ENCODE measurements around the gene ZC3H12D.

The ZC3H12D gene

DNA sequence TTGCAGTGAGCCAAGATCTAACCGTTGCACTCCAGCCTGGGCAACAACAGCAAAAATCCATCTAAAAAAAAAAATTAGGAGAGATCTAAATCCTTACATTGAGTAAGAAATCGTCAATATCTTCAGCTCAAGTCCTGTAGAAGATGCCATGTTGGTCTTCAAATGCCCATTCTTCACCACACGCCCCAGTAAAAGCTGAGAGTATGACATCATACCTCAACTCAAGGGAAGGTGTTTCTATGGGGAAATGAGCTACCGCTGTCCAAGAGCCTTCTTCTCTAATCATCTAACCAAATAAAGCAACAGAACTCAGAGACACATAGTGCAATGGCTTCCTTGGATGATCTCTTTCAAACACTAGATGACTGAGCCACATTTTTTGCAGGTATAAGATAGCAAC, 2.5 kb upstream of the ZC3H12D start:
- no peak for ATAC-seq
- TF ChIP-seq, protein P1, sequence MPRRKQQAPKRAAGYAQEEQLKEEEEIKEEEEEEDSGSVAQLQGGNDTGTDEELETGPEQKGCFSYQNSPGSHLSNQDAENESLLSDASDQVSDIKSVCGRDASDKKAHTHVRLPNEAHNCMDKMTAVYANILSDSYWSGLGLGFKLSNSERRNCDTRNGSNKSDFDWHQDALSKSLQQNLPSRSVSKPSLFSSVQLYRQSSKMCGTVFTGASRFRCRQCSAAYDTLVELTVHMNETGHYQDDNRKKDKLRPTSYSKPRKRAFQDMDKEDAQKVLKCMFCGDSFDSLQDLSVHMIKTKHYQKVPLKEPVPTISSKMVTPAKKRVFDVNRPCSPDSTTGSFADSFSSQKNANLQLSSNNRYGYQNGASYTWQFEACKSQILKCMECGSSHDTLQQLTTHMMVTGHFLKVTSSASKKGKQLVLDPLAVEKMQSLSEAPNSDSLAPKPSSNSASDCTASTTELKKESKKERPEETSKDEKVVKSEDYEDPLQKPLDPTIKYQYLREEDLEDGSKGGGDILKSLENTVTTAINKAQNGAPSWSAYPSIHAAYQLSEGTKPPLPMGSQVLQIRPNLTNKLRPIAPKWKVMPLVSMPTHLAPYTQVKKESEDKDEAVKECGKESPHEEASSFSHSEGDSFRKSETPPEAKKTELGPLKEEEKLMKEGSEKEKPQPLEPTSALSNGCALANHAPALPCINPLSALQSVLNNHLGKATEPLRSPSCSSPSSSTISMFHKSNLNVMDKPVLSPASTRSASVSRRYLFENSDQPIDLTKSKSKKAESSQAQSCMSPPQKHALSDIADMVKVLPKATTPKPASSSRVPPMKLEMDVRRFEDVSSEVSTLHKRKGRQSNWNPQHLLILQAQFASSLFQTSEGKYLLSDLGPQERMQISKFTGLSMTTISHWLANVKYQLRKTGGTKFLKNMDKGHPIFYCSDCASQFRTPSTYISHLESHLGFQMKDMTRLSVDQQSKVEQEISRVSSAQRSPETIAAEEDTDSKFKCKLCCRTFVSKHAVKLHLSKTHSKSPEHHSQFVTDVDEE (CRISPR knock-in tag; IDR thresholded peaks at IDR 0.05): no peak
- TF ChIP-seq, protein P2, sequence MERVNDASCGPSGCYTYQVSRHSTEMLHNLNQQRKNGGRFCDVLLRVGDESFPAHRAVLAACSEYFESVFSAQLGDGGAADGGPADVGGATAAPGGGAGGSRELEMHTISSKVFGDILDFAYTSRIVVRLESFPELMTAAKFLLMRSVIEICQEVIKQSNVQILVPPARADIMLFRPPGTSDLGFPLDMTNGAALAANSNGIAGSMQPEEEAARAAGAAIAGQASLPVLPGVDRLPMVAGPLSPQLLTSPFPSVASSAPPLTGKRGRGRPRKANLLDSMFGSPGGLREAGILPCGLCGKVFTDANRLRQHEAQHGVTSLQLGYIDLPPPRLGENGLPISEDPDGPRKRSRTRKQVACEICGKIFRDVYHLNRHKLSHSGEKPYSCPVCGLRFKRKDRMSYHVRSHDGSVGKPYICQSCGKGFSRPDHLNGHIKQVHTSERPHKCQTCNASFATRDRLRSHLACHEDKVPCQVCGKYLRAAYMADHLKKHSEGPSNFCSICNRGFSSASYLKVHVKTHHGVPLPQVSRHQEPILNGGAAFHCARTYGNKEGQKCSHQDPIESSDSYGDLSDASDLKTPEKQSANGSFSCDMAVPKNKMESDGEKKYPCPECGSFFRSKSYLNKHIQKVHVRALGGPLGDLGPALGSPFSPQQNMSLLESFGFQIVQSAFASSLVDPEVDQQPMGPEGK (CRISPR knock-in tag; IDR thresholded peaks at IDR 0.05; ENCODE audit: borderline replicate concordance): no peak
- TF ChIP-seq PPARA (CRISPR knock-in tag; IDR thresholded peaks at IDR 0.05; ENCODE audit: borderline replicate concordance) (no peak), ZNF70 (CRISPR knock-in tag; IDR thresholded peaks at IDR 0.05) (no peak), SNAI2 (CRISPR knock-in tag; IDR thresholded peaks at IDR 0.05) (no peak), BACH2 (CRISPR knock-in tag; IDR thresholded peaks at IDR 0.05; ENCODE audit: borderline replicate concordance) (no peak), TOX (CRISPR knock-in tag; IDR thresholded peaks at IDR 0.05; ENCODE audit: borderline replicate concordance) (no peak), ZC3H10 (CRISPR knock-in tag; IDR thresholded peaks at IDR 0.05) (no peak), ZFP3 (CRISPR knock-in tag; IDR thresholded peaks at IDR 0.05) (no peak), ESRRG (CRISPR knock-in tag; IDR thresholded peaks at IDR 0.05) (no peak)
- TF ChIP-seq, protein P3, sequence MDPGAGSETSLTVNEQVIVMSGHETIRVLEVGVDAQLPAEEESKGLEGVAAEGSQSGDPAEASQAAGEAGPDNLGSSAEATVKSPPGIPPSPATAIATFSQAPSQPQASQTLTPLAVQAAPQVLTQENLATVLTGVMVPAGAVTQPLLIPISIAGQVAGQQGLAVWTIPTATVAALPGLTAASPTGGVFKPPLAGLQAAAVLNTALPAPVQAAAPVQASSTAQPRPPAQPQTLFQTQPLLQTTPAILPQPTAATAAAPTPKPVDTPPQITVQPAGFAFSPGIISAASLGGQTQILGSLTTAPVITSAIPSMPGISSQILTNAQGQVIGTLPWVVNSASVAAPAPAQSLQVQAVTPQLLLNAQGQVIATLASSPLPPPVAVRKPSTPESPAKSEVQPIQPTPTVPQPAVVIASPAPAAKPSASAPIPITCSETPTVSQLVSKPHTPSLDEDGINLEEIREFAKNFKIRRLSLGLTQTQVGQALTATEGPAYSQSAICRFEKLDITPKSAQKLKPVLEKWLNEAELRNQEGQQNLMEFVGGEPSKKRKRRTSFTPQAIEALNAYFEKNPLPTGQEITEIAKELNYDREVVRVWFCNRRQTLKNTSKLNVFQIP (CRISPR knock-in tag; IDR thresholded peaks at IDR 0.05; ENCODE audit: borderline replicate concordance, low read depth): no peak

DNA sequence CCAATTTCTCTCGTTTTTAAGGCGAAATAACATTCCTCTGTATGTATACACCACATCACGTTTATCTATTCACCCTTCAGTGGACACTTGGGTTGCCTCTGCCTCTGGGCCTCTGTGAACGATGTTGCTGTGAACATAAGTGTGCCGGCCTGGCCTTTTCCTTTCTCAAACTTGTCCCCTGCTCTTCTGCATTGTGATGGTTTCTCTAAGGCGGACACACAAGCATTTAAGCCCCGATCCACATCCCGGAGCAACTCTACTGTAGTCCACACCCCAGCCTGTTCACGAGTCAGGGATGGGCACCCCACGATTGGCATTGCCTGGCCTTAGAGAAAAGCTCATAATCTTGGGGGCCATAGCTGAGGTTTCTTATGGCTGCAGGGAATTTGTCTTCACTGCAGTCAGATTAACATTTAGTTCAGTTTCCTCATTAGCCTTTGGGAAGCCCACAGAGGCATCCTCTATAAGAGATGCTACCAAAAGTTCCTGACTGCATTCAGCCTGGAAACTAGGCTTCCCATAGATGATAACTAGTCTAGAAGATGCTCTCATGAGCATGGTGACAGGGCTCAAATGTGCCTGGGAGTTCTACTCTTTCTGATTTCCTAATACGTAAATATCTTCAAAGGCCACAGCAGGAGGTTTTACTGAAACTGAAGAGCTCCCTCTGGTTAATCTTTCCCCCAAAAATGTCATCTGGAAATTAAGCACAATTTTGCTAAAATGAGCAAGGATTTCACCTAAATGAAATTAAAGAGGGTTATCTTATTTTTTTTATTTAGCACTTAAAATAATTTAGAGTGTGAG, 762 bp downstream of the ZC3H12D start:
- ATAC-seq: no peak

DNA sequence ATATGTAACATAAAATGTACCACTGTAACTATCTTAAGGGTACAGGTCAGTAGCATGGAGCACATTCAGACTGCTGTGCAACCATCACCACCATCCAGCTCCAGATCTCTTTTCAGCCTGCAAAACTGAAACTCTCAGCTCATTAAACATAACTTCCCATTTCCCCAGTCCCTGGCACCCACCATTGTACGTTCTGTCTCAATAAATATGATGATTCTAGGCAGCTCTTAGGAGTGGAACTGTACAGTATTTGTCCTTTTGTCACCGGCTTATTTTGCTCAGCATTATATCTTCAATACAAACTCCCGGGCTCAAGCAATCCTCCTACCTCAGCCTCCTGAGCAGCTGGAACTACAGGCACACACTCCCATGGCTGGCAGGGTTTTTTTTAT, 1.5 kb downstream of the ZC3H12D start:
- ATAC-seq: no peak
- TF ChIP-seq ZNF8 (CRISPR knock-in tag; IDR thresholded peaks at IDR 0.05) (no peak), ZFP30 (CRISPR knock-in tag; IDR thresholded peaks at IDR 0.05) (no peak), CSDC2 (CRISPR knock-in tag; IDR thresholded peaks at IDR 0.05) (no peak), BACH2 (CRISPR knock-in tag; IDR thresholded peaks at IDR 0.05; ENCODE audit: borderline replicate concordance) (no peak), ZC3H10 (CRISPR knock-in tag; IDR thresholded peaks at IDR 0.05) (no peak), SNAI2 (CRISPR knock-in tag; IDR thresholded peaks at IDR 0.05) (no peak), TOX (CRISPR knock-in tag; IDR thresholded peaks at IDR 0.05; ENCODE audit: borderline replicate concordance) (no peak)
- TF ChIP-seq, protein P4, sequence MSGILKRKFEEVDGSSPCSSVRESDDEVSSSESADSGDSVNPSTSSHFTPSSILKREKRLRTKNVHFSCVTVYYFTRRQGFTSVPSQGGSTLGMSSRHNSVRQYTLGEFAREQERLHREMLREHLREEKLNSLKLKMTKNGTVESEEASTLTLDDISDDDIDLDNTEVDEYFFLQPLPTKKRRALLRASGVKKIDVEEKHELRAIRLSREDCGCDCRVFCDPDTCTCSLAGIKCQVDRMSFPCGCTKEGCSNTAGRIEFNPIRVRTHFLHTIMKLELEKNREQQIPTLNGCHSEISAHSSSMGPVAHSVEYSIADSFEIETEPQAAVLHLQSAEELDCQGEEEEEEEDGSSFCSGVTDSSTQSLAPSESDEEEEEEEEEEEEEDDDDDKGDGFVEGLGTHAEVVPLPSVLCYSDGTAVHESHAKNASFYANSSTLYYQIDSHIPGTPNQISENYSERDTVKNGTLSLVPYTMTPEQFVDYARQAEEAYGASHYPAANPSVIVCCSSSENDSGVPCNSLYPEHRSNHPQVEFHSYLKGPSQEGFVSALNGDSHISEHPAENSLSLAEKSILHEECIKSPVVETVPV (CRISPR knock-in tag; IDR thresholded peaks at IDR 0.05): no peak
- TF ChIP-seq, protein P1 (CRISPR knock-in tag; IDR thresholded peaks at IDR 0.05): no peak

More for the DNA sequence above, 762 bp downstream of the ZC3H12D start:
- no peak for TF ChIP-seq ISL1 (CRISPR knock-in tag; IDR thresholded peaks at IDR 0.05)
- TF ChIP-seq, protein P3 (CRISPR knock-in tag; IDR thresholded peaks at IDR 0.05; ENCODE audit: borderline replicate concordance, low read depth): no peak
- no peak for TF ChIP-seq OSR1 (CRISPR knock-in tag; IDR thresholded peaks at IDR 0.05)
- no peak for TF ChIP-seq SNAI2 (CRISPR knock-in tag; IDR thresholded peaks at IDR 0.05)
- TF ChIP-seq ZFP3 (CRISPR knock-in tag; IDR thresholded peaks at IDR 0.05): no peak
- no peak for TF ChIP-seq ZNF565 (CRISPR knock-in tag; conservative IDR thresholded peaks at IDR 0.05; ENCODE audit: low read depth)
- TF ChIP-seq CSDC2 (CRISPR knock-in tag; IDR thresholded peaks at IDR 0.05): no peak
- TF ChIP-seq, protein P2 (CRISPR knock-in tag; IDR thresholded peaks at IDR 0.05; ENCODE audit: borderline replicate concordance): no peak
- no peak for TF ChIP-seq PPARA (CRISPR knock-in tag; IDR thresholded peaks at IDR 0.05; ENCODE audit: borderline replicate concordance)

Data from SK-N-SH treated with all-trans-retinoic acid at 6 μM for 48 hours (cell line).